ENCODE results near the gene DUSP23.

DUSP23 gene

GRCh38 chr1:159827549-159827948 is 46.8 kb downstream of the DUSP23 start:
- no peak overlapping the region for H3K4me3 ChIP-seq (ENCODE audit: low read depth, low read length)

GRCh38 chr1:159828176-159828575 is 47.4 kb downstream of the DUSP23 start:
- H3K4me3 ChIP-seq (ENCODE audit: low read depth, low read length): no peak overlapping the region

- no peak overlapping the region for H3K4me3 ChIP-seq (ENCODE audit: low read depth, low read length)
These were observed 48.0 kb downstream of the DUSP23 start for GRCh38 chr1:159828581-159829272.

- H3K4me3 ChIP-seq (ENCODE audit: low read depth, low read length): no peak overlapping the region
These were observed 48.5 kb downstream of the DUSP23 start for GRCh38 chr1:159829273-159829634.

- no peak overlapping the region for H3K4me3 ChIP-seq (ENCODE audit: low read depth, low read length)
These were observed 49.2 kb downstream of the DUSP23 start for GRCh38 chr1:159829822-159830465.

GRCh38 chr1:159830722-159831121 is 50.0 kb downstream of the DUSP23 start:
- no peak overlapping the region for H3K4me3 ChIP-seq (ENCODE audit: low read depth, low read length)

GRCh38 chr1:159831412-159832141 is 50.8 kb downstream of the DUSP23 start:
- H3K4me3 ChIP-seq (ENCODE audit: low read depth, low read length): no peak overlapping the region

Measured in iPS-11a (cell line).